D721Med (cell line): ENCODE data around the gene ACTN4.
"Not testable (repeated sequence)": the region's sequence is repeated elsewhere in the genome, so short reads cannot be mapped to it uniquely, and the experiment has no call there.

Source experiments
- DNase-seq: peaks from one replicate; pipeline ENCODE4 v3.0.0; 2011; ENCODE audit warnings: low spot score; ENCODE audit not compliant: insufficient read length
- FAIRE-seq: peaks from 2 replicates; lab custom pipeline; 2011; peaks lifted over from hg19 to GRCh38; lab: Jason Lieb, UNC
- TF ChIP-seq, protein P1 (sequence below): IDR thresholded peaks from 2 replicates; pipeline ENCODE4 v1.5.1; 2012; ENCODE audit warnings: mild to moderate bottlenecking, control low read depth; ENCODE audit not compliant: insufficient read depth; ENCODE audit errors: missing control alignments

ACTN4 gene

DNA sequence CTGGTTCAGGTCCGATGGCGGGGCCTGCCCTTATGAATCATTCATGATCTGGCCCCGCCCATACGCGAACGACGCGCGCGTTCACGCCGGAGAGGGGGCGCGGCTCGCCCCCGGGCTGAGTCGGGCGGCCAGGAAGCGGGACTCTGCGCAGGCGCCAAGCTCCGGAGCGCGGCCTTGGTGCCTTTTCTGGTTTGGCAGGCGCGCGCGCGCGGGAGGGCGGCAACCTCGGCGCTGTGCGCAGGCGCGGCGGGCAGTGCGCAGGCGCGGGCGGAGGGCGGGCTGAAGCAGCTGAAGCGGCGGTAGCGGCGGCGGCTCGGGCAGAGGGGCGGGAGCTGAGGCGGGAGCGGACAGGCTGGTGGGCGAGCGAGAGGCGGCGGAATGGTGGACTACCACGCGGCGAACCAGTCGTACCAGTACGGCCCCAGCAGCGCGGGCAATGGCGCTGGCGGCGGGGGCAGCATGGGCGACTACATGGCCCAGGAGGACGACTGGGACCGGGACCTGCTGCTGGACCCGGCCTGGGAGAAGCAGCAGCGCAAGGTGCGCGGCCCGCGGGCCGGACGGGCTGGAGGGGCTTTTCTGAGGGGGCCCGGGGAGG, at the start of gene ACTN4:
Gene ACTN4 (plus strand): TSS at position 282 of the 598 bp plus-strand sequence. CDS start 97 bp downstream, at position 379.
- no peak for FAIRE-seq
- TF ChIP-seq, protein P1, sequence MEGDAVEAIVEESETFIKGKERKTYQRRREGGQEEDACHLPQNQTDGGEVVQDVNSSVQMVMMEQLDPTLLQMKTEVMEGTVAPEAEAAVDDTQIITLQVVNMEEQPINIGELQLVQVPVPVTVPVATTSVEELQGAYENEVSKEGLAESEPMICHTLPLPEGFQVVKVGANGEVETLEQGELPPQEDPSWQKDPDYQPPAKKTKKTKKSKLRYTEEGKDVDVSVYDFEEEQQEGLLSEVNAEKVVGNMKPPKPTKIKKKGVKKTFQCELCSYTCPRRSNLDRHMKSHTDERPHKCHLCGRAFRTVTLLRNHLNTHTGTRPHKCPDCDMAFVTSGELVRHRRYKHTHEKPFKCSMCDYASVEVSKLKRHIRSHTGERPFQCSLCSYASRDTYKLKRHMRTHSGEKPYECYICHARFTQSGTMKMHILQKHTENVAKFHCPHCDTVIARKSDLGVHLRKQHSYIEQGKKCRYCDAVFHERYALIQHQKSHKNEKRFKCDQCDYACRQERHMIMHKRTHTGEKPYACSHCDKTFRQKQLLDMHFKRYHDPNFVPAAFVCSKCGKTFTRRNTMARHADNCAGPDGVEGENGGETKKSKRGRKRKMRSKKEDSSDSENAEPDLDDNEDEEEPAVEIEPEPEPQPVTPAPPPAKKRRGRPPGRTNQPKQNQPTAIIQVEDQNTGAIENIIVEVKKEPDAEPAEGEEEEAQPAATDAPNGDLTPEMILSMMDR, result no peak

DNA sequence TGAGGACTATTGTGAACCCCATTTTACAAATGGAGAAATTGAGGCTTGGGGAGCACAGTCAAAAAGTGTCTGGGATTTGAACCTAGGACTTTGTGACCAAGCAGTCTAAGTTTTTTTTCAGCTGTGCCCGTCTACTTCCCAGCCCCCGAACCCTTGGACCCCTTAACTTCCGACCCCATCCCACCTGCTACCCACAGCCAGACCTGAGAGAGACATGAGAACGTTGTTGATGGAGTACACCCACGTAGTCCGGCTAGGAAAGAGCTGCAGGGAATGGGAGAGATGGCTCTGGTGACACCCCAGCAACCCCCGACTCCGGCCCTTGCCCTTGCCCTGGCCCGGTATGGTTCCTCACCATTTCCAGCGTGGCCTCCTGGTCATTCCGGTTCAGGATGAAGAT, 47.7 kb upstream of the ACTN4 start:
- DNase-seq, result no peak
- no peak for FAIRE-seq
- TF ChIP-seq, protein P1, result no peak

More for the DNA sequence above, at the start of gene ACTN4:
- DNase-seq, result peak; percentile 94

DNA sequence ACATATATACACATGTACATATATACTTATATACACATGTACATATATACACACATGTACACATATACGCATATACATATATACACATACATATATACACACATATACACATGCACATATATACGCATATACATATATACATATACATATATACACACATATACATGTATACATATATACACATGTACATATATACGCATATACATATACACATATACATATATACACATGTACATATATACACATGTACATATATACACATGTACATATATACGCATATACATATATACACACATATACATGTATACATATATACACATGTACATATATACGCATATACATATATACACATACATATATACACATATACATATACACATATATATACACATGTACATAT, 44.6 kb upstream of the ACTN4 start:
- not testable (repeated sequence) for FAIRE-seq, DNase-seq

DNA sequence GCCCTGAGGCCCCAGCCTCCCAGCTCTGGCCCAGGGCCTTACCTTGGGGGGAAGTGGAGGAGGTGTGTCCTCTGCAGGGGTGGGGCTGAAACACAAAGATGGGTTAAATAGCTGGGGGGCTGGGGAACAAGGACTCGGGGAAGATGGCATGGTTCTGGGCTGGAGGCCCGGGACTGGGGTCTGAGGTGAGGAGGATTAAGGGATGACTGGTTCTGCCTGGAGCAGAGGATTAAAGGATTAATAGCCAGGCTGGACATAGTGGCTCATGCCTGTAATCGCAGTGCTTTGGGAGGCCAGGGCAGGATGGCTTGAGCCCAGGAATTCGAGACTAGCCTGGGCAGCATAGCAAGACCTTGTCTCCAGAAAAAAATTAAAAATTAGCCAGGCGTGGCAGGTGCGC, 41.3 kb upstream of the ACTN4 start:
- DNase-seq (peak; percentile 76), FAIRE-seq (no peak)

DNA sequence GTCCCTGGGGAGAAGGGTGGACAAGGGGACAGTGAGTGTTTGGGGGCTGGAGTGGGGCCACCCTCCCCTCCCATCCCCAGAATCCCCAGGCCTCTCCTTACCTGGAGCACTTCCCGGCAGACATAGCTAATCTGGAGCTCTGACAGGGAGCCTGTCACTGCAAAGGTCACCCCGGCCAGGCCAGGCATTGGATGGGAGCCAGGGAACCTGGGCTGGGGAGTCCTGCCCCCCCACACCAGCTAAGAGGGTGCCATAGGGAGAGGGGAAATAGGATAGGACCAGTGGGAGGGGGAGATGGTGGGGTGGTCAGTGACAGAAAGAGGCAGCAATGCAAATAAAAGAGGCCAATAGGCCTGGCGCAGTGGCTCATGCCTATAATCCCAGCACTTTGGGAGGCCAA, 33.2 kb upstream of the ACTN4 start:
- DNase-seq, result no peak
- TF ChIP-seq, protein P1, result no peak
- FAIRE-seq, result no peak

More for the DNA sequence above, 41.3 kb upstream of the ACTN4 start:
- TF ChIP-seq, protein P1, result no peak

DNA sequence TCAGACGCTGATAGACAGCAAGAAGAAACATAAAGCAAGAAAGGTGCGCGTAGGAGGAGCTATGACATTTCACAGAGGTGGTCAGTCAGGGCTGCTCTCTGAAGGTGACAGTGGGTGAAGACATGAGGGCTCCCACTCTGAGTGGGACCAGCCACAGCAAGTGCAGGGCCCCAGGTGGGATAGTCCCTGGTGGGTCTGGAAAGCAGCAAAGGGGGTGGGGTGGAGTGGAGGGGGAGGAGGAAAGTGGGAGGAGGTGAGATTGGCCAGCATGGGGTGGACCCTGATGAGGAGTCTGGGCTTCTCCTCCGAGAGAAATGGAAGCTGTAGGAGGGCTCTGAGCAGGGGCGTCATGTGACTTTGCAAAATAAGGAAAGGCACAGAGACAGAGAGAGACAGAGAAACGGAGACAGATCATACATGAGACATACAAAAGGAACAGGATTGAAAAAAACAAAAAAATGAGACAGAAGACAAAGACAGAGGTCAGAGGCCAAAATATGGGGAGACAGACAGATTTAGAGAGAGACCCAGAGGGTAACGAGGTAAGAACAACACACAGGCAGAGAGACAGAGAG, 32.4 kb upstream of the ACTN4 start:
- DNase-seq, result no peak
- FAIRE-seq, result no peak
- TF ChIP-seq, protein P1, result no peak

DNA sequence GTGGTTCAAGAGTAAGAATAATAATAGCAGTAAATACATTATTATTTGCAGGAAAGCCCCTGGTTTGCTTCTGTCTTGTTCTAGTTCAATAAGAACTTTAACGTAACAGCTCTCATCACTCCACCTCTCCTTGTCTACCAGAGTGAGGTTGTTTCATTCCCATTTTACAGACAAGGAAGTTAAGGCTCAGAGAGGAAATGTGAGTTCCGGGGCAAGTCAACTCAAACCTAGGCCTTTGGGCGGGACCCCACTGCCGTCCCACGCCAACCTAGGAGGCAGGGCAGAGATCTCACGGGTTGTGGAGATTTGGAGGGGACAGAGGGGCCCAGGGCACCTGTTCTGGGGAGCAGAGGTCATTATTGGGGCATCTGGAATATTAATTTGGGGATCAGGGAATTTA, 31.2 kb upstream of the ACTN4 start:
- FAIRE-seq (no peak), DNase-seq (no peak)
- TF ChIP-seq, protein P1, result no peak
